NCI-H146 treated with DMSO at 0.1 percent for 48 hours (cell line): ENCODE results near the gene SPTAN1.
"Not testable (repeated sequence)": the region's sequence is repeated elsewhere in the genome, so short reads cannot be mapped to it uniquely, and the experiment has no call there.

Experiments used
- DNase-seq: peaks from one replicate; lab custom pipeline; 2025; ENCODE audit not compliant: unreplicated experiment; lab: John Stamatoyannopoulos, UW

The SPTAN1 gene

GRCh38 chr9:128631636-128632035, 79.2 kb downstream of the SPTAN1 start:
- DNase-seq: no peak

GRCh38 chr9:128632066-128632465, 79.7 kb downstream of the SPTAN1 start:
- DNase-seq: no peak

- no peak for DNase-seq
Measured at GRCh38 chr9:128632486-128632885, 80.1 kb downstream of the SPTAN1 start.

- DNase-seq: no peak
Measured at GRCh38 chr9:128633057-128633456, 80.7 kb downstream of the SPTAN1 start.

GRCh38 chr9:128633601-128634000, 81.2 kb downstream of the SPTAN1 start:
- DNase-seq: no peak

GRCh38 chr9:128634111-128634510, 81.7 kb downstream of the SPTAN1 start:
- no peak for DNase-seq

GRCh38 chr9:128634651-128635262, 82.4 kb downstream of the SPTAN1 start:
- no peak for DNase-seq

GRCh38 chr9:128635266-128636023, 83.1 kb downstream of the SPTAN1 start:
- DNase-seq: no peak

GRCh38 chr9:128636024-128636390, 83.6 kb downstream of the SPTAN1 start:
- no peak for DNase-seq

GRCh38 chr9:128636556-128637530, 84.5 kb downstream of the SPTAN1 start:
- DNase-seq: no peak

GRCh38 chr9:128637656-128638055, 85.3 kb downstream of the SPTAN1 start:
- no peak for DNase-seq

- DNase-seq: no peak
Measured at GRCh38 chr9:128638580-128638979, 86.2 kb downstream of the SPTAN1 start.

GRCh38 chr9:128640603-128641002, 88.2 kb downstream of the SPTAN1 start:
- DNase-seq: no peak

- DNase-seq: no peak
Measured at GRCh38 chr9:128642675-128643245, 90.4 kb downstream of the SPTAN1 start.

- no peak for DNase-seq
Measured at GRCh38 chr9:128643519-128644300, 91.3 kb downstream of the SPTAN1 start.

GRCh38 chr9:128648206-128648605, 95.8 kb downstream of the SPTAN1 start:
- not testable (repeated sequence) for DNase-seq

- DNase-seq: no peak
Measured at GRCh38 chr9:128651798-128652197, 99.4 kb downstream of the SPTAN1 start.

- no peak for DNase-seq
Measured at GRCh38 chr9:128653908-128654307, 101.5 kb downstream of the SPTAN1 start.

GRCh38 chr9:128654481-128654880, 102.1 kb downstream of the SPTAN1 start:
- no peak for DNase-seq
